Liver (tissue), 9 donors: ENCODE measurements around the gene CES5A. TPM values are rescaled to one million over a fixed set of nuclear protein-coding genes. Genes with fewer than 3 reads are reported as not detected.
"Not testable (repeated sequence)": the region's sequence is repeated elsewhere in the genome, so short reads cannot be mapped to it uniquely, and the experiment has no call there.

Experiments used
- DNase-seq: peaks from one replicate; pipeline ENCODE4 v3.0.0-alpha.2; 2017; ENCODE audit warnings: low spot score
- H3K27ac ChIP-seq, 2 donors: one replicate each; pipeline ENCODE4 v1.7.0; 2013; ENCODE audit warnings: inconsistent platforms in 2 of 2, low read length in 2 of 2, control low read depth in 1 of 2, low read depth in 1 of 2, mild to moderate bottlenecking in 1 of 2
- H3K27me3 ChIP-seq, 4 donors: one replicate each; pipeline versions ENCODE4 v1.6.1 to v1.7.0; 2013; ENCODE audit warnings: low read length in 3 of 4, inconsistent platforms in 1 of 4, mild to moderate bottlenecking in 1 of 4, moderate library complexity in 1 of 4; ENCODE audit not compliant: control insufficient read depth in 4 of 4, insufficient read depth in 4 of 4
- H3K36me3 ChIP-seq, 4 donors: one replicate each; pipeline versions ENCODE4 v1.6.1 to v1.7.0; 2013; ENCODE audit warnings: low read length in 3 of 4, mild to moderate bottlenecking in 3 of 4, low read depth in 1 of 4, moderate library complexity in 1 of 4; ENCODE audit not compliant: control insufficient read depth in 4 of 4, insufficient read depth in 3 of 4
- H3K4me1 ChIP-seq, 4 donors: one replicate each; pipeline versions ENCODE4 v1.6.1 to v1.7.0; 2013; ENCODE audit warnings: low read length in 3 of 4, mild to moderate bottlenecking in 3 of 4, moderate library complexity in 1 of 4; ENCODE audit not compliant: control insufficient read depth in 4 of 4, insufficient read depth in 4 of 4
- H3K4me3 ChIP-seq, 3 donors: one replicate each; pipeline versions ENCODE4 v1.6.1 to v1.7.0; 2013; ENCODE audit warnings: low read length in 3 of 3, control low read depth in 1 of 3, low read depth in 1 of 3, mild to moderate bottlenecking in 1 of 3
- H3K9ac ChIP-seq, 2 donors: one replicate each; pipeline ENCODE4 v1.7.0; 2013; ENCODE audit warnings: low read length in 2 of 2, mild to moderate bottlenecking in 2 of 2, moderate library complexity in 2 of 2, control low read depth in 1 of 2, low read depth in 1 of 2
- H3K9me3 ChIP-seq, 4 donors: one replicate each; pipeline versions ENCODE4 v1.6.1 to v1.7.0; 2013; ENCODE audit warnings: low read length in 3 of 4; ENCODE audit not compliant: control insufficient read depth in 4 of 4
- CTCF ChIP-seq: fragments of 150-350 bp; IDR thresholded peaks from 2 replicates; pipeline ENCODE4 v1.5.1; 2017; ENCODE audit warnings: improper control_type of control experiment, low read depth, low read length; ENCODE audit not compliant: missing input control
- EGR1 ChIP-seq, 2 donors: IDR thresholded peaks; 2 replicates each; pipeline ENCODE4 v1.6.1; 2016 to 2018; ENCODE audit warnings: antibody characterized with exemption in 2 of 2, low read depth in 2 of 2
- FOXA1 ChIP-seq: IDR thresholded peaks from 2 replicates; pipeline ENCODE4 v1.6.1; 2016; ENCODE audit warnings: antibody characterized with exemption
- FOXA2 ChIP-seq: IDR thresholded peaks from 2 replicates; pipeline ENCODE4 v1.6.1; 2016; ENCODE audit warnings: antibody characterized with exemption
- GABPA ChIP-seq, 2 donors: IDR thresholded peaks in 1 of 2; conservative IDR thresholded peaks in 1 of 2; 2 replicates each; pipeline ENCODE4 v1.6.1; 2016; ENCODE audit warnings: antibody characterized with exemption in 2 of 2, mild to moderate bottlenecking in 1 of 2, moderate library complexity in 1 of 2
- HNF4A ChIP-seq, 2 donors: conservative IDR thresholded peaks; 2 replicates each; pipeline ENCODE4 v1.6.1; 2016; ENCODE audit warnings: antibody characterized with exemption in 2 of 2, mild to moderate bottlenecking in 2 of 2
- HNF4G ChIP-seq: IDR thresholded peaks from 2 replicates; pipeline ENCODE4 v1.6.1; 2016; ENCODE audit warnings: antibody characterized with exemption
- MAX ChIP-seq: IDR thresholded peaks from 2 replicates; pipeline ENCODE4 v1.6.1; 2016; ENCODE audit warnings: antibody characterized with exemption
- NR2F2 ChIP-seq: IDR thresholded peaks from 2 replicates; pipeline ENCODE4 v1.6.1; 2016; ENCODE audit warnings: antibody characterized with exemption
- REST ChIP-seq: IDR thresholded peaks from 2 replicates; pipeline ENCODE4 v1.6.1; 2016; ENCODE audit warnings: antibody characterized with exemption, mild to moderate bottlenecking
- RXRA ChIP-seq, 2 donors: IDR thresholded peaks; 2 replicates each; pipeline ENCODE4 v1.6.1; 2017 to 2018; ENCODE audit warnings: antibody characterized with exemption in 2 of 2, mild to moderate bottlenecking in 1 of 2
- SP1 ChIP-seq: IDR thresholded peaks from 2 replicates; pipeline ENCODE4 v1.6.1; 2018; ENCODE audit warnings: antibody characterized with exemption, mild to moderate bottlenecking
- TAF1 ChIP-seq: conservative IDR thresholded peaks from 2 replicates; pipeline ENCODE4 v1.6.1; 2016; ENCODE audit warnings: antibody characterized with exemption, mild to moderate bottlenecking
- YY1 ChIP-seq: IDR thresholded peaks from 2 replicates; pipeline ENCODE4 v1.6.1; 2016; ENCODE audit warnings: antibody characterized with exemption, mild to moderate bottlenecking
- WGBS: extraction: QIAGEN DNeasy Blood & Tissue Kit; methylation state at CpG from one replicate; pipeline ENCODE4 v1.1.7; 2013; 5-methylcytosine and 5-hydroxymethylcytosine counted together
- polyA plus RNA-seq, 2 donors: library from polyadenylated mRNA; stranded (reverse) in 1 of 2; unstranded in 1 of 2; fragments of 200-250 nt in 1 of 2; fragments of >200 nt in 1 of 2; fragmentation: Nextera tagmentation in 1 of 2; extraction: Ambion mirVana in 1 of 2; gene quantifications; one replicate each; pipeline versions ENCODE4 v1.2.1 to v1.2.3, GENCODE V29; 2013 to 2015
- total RNA-seq, 2 donors: library from RNA; depleted of rRNA; stranded (reverse); fragments of >200 nt; gene quantifications; one replicate each; pipeline ENCODE4 v1.2.3, GENCODE V29; 2014
- donor health status: healthy.
- donor health status: healthy.
- donor health status: healthy.
- donor health status: healthy.
- donor health status: healthy.

CES5A gene
- total and polyA plus RNA-seq, 4 donors = 0.67 to 1.5 (median 0.96) TPM; not detected in 1

GRCh38 chr16:55868137-55868536 lies 7.0 kb downstream of the CES5A start:
- Histone ChIP-seq H3K27ac (no peak overlapping the region), H3K4me1 (peaks cover 0 to 31% (median 22%) of the 10 kb centered on the region in 4 donors), H3K36me3 (peaks cover under 1 to 1% (median under 1%) of the 10 kb centered on the region in 4 donors), H3K27me3 (no peaks in the 10 kb centered on the region), H3K4me3 (no peak overlapping the region), H3K9me3 (no peaks in the 10 kb centered on the region), H3K9ac (no peak overlapping the region)
- TF ChIP-seq EGR1 (IDR thresholded peaks at IDR 0.05; ENCODE audit: low read depth in 2 of 2) = no peak
- WGBS = 65% methylated on average over 2 of the region's 2 CpGs
- no peak for DNase-seq

GRCh38 chr16:55861288-55861687 lies 13.9 kb downstream of the CES5A start:
- TF ChIP-seq YY1 (no peak), HNF4A (conservative IDR thresholded peaks at IDR 0.05) (no peak), FOXA2 (no peak), EGR1 (IDR thresholded peaks at IDR 0.05; ENCODE audit: low read depth in 2 of 2) (no peak), REST (no peak), RXRA (IDR thresholded peaks at IDR 0.05) (no peak), FOXA1 (no peak), TAF1 (no peak), MAX (no peak), CTCF (no peak), HNF4G (no peak), SP1 (no peak), GABPA (IDR thresholded peaks at IDR 0.05 in 1 of 2, conservative IDR thresholded peaks at IDR 0.05 in 1 of 2) (no peak), NR2F2 (no peak)
- 88% methylated on average over 4 of the region's 4 CpGs for whole genome bisulfite sequencing
- no peak overlapping the region for H3K4me3 ChIP-seq

GRCh38 chr16:55857650-55858049 lies 17.5 kb downstream of the CES5A start:
- peaks cover 2 to 27% (median 9%) of the 10 kb centered on the region in 4 donors for H3K36me3 ChIP-seq
- not testable (repeated sequence) for H3K4me3 ChIP-seq, H3K4me1 ChIP-seq, H3K9me3 ChIP-seq, H3K9ac ChIP-seq, H3K27ac ChIP-seq, H3K27me3 ChIP-seq, DNase-seq
- 86% methylated on average over 1 of the region's 1 CpG for WGBS

More at GRCh38 chr16:55861288-55861687, 13.9 kb downstream of the CES5A start:
- Histone ChIP-seq H3K9me3 (no peaks in the 10 kb centered on the region), H3K9ac (no peak overlapping the region), H3K36me3 (peaks cover 4 to 26% (median 11%) of the 10 kb centered on the region in 4 donors), H3K27me3 (no peaks in the 10 kb centered on the region), H3K4me1 (no peaks in the 10 kb centered on the region), H3K27ac (no peak overlapping the region)
- DNase-seq = no peak
